GM12873 (cell line): ENCODE results near the gene LYRM4.

Experiments used
- TF ChIP-seq, protein P1 (sequence below): IDR thresholded peaks from 2 replicates; pipeline ENCODE4 v1.5.1; 2012; ENCODE audit warnings: low read depth, mild to moderate bottlenecking, moderate library complexity, low read length, control low read depth; ENCODE audit not compliant: insufficient read depth; ENCODE audit errors: missing control alignments

LYRM4 gene

DNA sequence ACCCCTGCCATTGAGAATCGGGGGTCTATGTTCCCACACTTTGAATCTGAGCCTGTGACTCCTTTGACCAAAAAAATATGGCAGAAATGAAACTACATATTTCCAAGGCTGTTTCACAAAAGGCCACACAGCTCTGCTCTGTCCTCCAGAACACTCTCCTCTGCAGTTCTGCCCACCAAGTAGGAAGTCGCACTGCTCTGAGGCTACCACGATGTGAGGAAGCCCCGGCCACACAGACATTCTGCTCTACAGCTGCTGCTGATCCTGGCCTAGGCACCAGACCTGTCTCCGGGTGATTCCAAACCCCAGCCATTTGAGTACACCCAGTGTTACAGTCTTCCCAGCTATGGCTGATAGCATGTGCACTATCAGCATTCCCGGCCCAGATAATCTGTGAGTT lies 85.1 kb downstream of the LYRM4 start:
- TF ChIP-seq, protein P1, sequence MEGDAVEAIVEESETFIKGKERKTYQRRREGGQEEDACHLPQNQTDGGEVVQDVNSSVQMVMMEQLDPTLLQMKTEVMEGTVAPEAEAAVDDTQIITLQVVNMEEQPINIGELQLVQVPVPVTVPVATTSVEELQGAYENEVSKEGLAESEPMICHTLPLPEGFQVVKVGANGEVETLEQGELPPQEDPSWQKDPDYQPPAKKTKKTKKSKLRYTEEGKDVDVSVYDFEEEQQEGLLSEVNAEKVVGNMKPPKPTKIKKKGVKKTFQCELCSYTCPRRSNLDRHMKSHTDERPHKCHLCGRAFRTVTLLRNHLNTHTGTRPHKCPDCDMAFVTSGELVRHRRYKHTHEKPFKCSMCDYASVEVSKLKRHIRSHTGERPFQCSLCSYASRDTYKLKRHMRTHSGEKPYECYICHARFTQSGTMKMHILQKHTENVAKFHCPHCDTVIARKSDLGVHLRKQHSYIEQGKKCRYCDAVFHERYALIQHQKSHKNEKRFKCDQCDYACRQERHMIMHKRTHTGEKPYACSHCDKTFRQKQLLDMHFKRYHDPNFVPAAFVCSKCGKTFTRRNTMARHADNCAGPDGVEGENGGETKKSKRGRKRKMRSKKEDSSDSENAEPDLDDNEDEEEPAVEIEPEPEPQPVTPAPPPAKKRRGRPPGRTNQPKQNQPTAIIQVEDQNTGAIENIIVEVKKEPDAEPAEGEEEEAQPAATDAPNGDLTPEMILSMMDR: no peak

DNA sequence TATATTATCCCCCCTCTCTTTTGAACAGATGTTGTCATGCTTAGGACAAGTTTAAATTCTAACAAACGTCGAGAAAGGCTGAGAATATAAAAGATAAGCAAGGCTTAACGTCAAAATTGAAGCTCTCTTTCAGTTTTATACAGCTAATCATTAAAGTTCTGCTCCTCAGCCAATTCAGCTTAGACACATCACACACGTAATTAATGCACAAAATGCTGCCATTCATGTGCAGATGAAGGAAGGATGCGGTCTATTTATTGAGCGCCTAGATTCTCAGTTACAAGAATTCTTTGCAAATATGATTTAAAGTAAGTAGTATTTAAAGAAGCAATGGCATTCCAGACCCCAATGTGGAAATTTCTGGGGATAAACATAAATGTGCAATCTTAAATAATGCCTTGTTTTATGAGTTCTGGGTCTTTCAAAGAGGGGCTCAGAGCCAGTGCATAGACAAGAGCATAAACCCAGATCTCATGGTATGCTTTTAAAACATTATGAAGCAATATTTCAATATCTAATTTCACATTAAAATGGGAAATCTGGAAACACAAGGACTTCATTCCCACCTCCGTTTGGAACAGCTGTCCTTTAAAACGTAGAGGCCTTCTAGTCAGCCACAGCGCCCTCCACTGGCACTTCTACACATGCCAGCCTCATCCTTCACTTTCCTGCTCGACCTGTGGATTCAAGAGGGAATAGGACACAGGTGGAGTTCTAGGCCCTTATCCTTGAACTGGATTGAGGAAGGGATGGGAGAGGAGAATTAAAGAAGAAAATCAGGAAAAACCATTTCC lies 85.8 kb downstream of the LYRM4 start:
- TF ChIP-seq, protein P1: peak; percentile 75

DNA sequence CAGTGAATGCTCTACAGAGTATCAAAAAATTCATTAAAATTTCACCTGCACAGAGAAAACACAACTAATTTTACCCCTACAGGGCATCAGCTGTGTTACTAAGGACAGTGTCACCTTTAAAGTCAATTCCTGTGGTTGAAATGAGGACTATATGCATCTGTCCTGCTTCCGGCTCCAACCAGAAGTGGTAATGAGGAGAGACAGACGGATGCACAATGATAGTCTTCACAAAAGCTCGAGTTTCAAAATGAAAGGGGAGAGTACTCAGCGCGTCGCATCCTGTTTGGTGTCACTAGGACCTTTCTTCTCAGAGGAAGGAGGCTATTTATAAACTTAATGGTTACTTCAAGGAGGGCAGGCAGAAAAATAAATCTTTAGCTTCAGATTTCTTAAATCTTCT lies 86.5 kb downstream of the LYRM4 start:
- TF ChIP-seq, protein P1: no peak

DNA sequence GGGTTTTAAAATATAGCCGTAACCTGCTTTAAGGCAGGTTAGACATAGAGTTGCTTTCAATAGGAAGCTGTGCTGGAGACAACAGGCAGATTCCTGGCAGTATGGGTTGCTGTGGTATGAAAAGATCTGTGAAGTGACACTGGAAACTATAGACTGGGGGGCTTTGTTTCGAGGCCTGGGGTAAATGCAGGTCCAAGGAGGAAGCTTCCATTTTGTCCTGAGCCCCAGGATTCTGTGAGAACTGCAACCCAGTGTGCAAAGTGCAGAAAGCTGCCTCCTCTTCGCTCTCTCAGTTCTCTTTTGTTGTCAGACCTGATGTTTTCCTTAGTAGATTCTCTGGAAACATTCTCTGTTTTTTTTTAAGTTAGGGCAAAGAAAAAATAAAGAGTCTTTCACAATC lies 86.9 kb downstream of the LYRM4 start:
- TF ChIP-seq, protein P1: no peak

DNA sequence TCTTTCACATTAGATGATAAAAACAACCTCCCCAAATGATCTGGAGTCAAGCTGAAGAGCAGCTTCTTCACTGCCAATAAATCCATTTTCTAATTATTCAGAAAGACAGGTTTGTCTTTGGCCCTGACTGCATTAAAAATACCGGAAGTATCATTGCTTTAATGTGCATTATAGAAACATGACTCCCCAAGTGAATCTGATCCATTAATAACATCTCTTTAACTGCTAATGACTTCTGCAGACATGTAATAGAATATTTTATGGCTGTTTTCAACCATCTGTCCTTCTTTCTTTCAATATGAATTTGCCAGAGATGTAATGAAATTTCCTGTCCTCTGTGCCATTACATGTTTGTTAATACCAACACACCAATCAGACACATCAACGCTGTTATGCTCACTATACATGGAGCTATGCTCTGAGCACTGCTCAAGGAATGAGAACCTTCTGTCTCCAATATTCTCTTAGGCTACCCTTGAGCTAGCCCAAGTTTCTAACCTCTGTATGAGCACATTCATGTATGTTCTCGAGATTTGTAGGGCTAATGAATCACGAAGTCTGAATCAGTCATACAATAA lies 87.8 kb downstream of the LYRM4 start:
- TF ChIP-seq, protein P1: no peak

DNA sequence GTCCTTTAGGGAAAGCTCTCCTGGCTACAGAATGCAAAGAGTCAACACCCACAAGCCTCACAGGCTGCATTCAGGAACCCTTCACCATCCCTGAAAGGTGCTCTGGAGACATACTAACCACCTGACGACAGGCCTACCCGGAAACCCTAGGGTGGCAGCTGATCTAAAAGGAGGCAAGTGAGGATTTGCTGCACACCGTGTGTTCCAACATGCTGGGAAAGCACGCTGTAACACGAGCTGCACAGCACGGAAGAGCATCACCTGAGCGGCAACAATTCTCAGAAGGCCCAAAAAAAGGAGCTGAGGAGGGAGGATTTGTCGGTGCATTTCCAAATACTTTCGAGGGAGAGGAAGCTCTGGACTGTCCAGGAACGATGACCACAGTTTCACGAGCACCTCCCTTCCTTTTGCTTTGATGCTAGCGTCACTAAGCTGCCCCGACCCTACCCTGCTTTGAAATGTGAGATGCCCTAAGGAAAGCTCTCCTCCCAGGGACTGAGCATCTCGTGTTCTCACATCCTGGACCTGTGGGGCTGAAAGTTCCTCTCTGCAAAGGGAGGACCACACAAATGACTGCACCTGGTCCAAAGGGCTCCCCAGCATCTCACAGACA lies 88.6 kb downstream of the LYRM4 start:
- TF ChIP-seq, protein P1: no peak

DNA sequence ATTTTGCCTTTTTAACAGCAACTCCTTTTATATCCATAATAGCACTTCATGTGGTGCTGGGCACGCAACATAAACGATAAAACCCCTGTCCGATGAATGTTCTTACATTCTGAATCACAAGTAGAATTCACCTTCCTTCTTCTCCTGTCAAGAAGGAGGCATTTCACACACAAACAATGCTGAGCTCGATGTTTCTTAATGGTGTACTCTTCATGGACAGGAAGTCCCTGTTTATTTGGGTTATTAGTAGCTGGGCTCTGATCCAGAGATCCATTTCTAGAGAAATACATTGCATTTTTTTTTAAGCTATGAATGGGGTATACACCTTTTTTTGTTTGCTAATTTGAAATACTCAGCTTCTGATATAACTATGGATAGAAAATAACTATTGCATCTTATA lies 93.2 kb downstream of the LYRM4 start:
- TF ChIP-seq, protein P1: no peak
